WTC11 (cell line): ENCODE data around the gene CFAP206. TPM values are rescaled to one million over a fixed set of nuclear protein-coding genes. Genes with fewer than 3 reads are reported as not detected.

Experiments
- ATAC-seq: fragments of 200-7000 bp; cut with Tn5 transposase; 2 replicates; pipeline ENCODE4 v1.10.0; 2021; ENCODE audit warnings: mild to moderate bottlenecking, moderate library complexity
- CTCF ChIA-PET: fragments of 300-600 bp; sonication (Branson Sonifier 250); formaldehyde crosslinking; loops from one replicate; lab custom pipeline; 2021; ENCODE audit warnings: antibody characterized with exemption; lab: Charles Lee
- POLR2A ChIA-PET: fragments of 350-600 bp; sonication (Branson Sonifier 250); formaldehyde crosslinking; loops from one replicate; lab custom pipeline; 2021; ENCODE audit warnings: antibody characterized with exemption; lab: Charles Lee
- DNase-seq: peaks from one replicate; pipeline ENCODE4 v3.0.0; 2021; ENCODE audit warnings: low spot score
- H3K27ac Mint-ChIP-seq: 2 replicates; pipeline ENCODE4 v1.8.0; 2021; ENCODE audit warnings: mixed read lengths
- H3K27me3 Mint-ChIP-seq: 2 replicates; pipeline ENCODE4 v1.8.0; 2021; ENCODE audit warnings: low read depth, mild to moderate bottlenecking, moderate library complexity, mixed read lengths
- H3K36me3 Mint-ChIP-seq: 2 replicates; pipeline ENCODE4 v1.8.0; 2021; ENCODE audit warnings: mixed read lengths
- H3K4me1 Mint-ChIP-seq: 2 replicates; pipeline ENCODE4 v1.8.0; 2022; ENCODE audit warnings: mixed read lengths
- H3K4me3 Mint-ChIP-seq: 2 replicates; pipeline ENCODE4 v1.8.0; 2021; ENCODE audit warnings: mild to moderate bottlenecking, moderate library complexity, mixed read lengths
- H3K9me3 Mint-ChIP-seq: 2 replicates; pipeline ENCODE4 v1.8.0; 2021; ENCODE audit warnings: mixed read lengths
- ATF3 ChIP-seq: sonication (generic); formaldehyde crosslinking; conservative IDR thresholded peaks from 2 replicates; pipeline ENCODE4 v1.8.1; 2022; ENCODE audit warnings: mild to moderate bottlenecking, missing genetic modification reagents
- CREB1 ChIP-seq: sonication (generic); formaldehyde crosslinking; IDR thresholded peaks from 2 replicates; pipeline ENCODE4 v1.8.0; 2023; ENCODE audit warnings: mild to moderate bottlenecking, missing genetic modification reagents
- CREM ChIP-seq: sonication (generic); formaldehyde crosslinking; IDR thresholded peaks from 2 replicates; pipeline ENCODE4 v1.8.1; 2022; ENCODE audit warnings: mild to moderate bottlenecking, missing genetic modification reagents, moderate library complexity
- ELF4 ChIP-seq: sonication (generic); formaldehyde crosslinking; IDR thresholded peaks from 2 replicates; pipeline ENCODE4 v1.8.1; 2022; ENCODE audit warnings: low read depth, mild to moderate bottlenecking, moderate library complexity, missing genetic modification reagents
- ESRRA ChIP-seq: sonication (generic); formaldehyde crosslinking; IDR thresholded peaks from 2 replicates; pipeline ENCODE4 v1.8.1; 2022; ENCODE audit warnings: mild to moderate bottlenecking, missing genetic modification reagents, borderline replicate concordance
- ETV6 ChIP-seq: sonication (generic); formaldehyde crosslinking; IDR thresholded peaks from 2 replicates; pipeline ENCODE4 v1.8.1; 2022; ENCODE audit warnings: mild to moderate bottlenecking, missing genetic modification reagents
- FOXK1 ChIP-seq: sonication (generic); formaldehyde crosslinking; IDR thresholded peaks from 2 replicates; pipeline ENCODE4 v1.8.0; 2022; ENCODE audit warnings: mild to moderate bottlenecking, moderate library complexity, missing genetic modification reagents
- GRHL2 ChIP-seq: fragments of 250-450 bp; sonication (Bioruptor Pico); IDR thresholded peaks from 2 replicates; pipeline ENCODE4 v1.8.0; 2022; ENCODE audit warnings: mild to moderate bottlenecking, moderate library complexity; ENCODE audit not compliant: insufficient replicate concordance, severe bottlenecking
- HMGA2 ChIP-seq: fragments of 250-450 bp; sonication (Bioruptor Pico); IDR thresholded peaks from 2 replicates; pipeline ENCODE4 v1.4.0; 2021; ENCODE audit warnings: mild to moderate bottlenecking, moderate library complexity
- IRF1 ChIP-seq: sonication (generic); formaldehyde crosslinking; IDR thresholded peaks from 2 replicates; pipeline ENCODE4 v1.8.0; 2023; ENCODE audit warnings: missing genetic modification reagents
- MAX ChIP-seq: sonication (generic); formaldehyde crosslinking; IDR thresholded peaks from 2 replicates; pipeline ENCODE4 v1.8.0; 2022; ENCODE audit warnings: mild to moderate bottlenecking, missing genetic modification reagents
- NFATC4 ChIP-seq: fragments of 250-450 bp; sonication (Bioruptor Pico); IDR thresholded peaks from 2 replicates; pipeline ENCODE4 v1.9.0; 2021; ENCODE audit warnings: mild to moderate bottlenecking
- NR2C2 ChIP-seq: sonication (generic); formaldehyde crosslinking; IDR thresholded peaks from 2 replicates; pipeline ENCODE4 v1.8.0; 2022; ENCODE audit warnings: mild to moderate bottlenecking, missing genetic modification reagents
- OVOL2 ChIP-seq: fragments of 250-450 bp; sonication (Bioruptor Pico); IDR thresholded peaks from 2 replicates; pipeline ENCODE4 v1.9.0; 2021; ENCODE audit warnings: mild to moderate bottlenecking, borderline replicate concordance
- PRDM15 ChIP-seq: sonication (generic); formaldehyde crosslinking; IDR thresholded peaks from 2 replicates; pipeline ENCODE4 v1.8.0; 2022; ENCODE audit warnings: missing genetic modification reagents
- RORB ChIP-seq: fragments of 250-450 bp; sonication (Bioruptor Pico); IDR thresholded peaks from 2 replicates; pipeline ENCODE4 v1.9.0; 2021; ENCODE audit warnings: mild to moderate bottlenecking
- USF1 ChIP-seq: sonication (generic); formaldehyde crosslinking; IDR thresholded peaks from 2 replicates; pipeline ENCODE4 v1.8.0; 2022; ENCODE audit warnings: mild to moderate bottlenecking, missing genetic modification reagents
- ZBTB21 ChIP-seq: sonication (generic); formaldehyde crosslinking; IDR thresholded peaks from 2 replicates; pipeline ENCODE4 v1.8.1; 2023; ENCODE audit warnings: mild to moderate bottlenecking, missing genetic modification reagents, borderline replicate concordance
- ZBTB43 ChIP-seq: sonication (generic); formaldehyde crosslinking; IDR thresholded peaks from 2 replicates; pipeline ENCODE4 v1.8.1; 2023; ENCODE audit warnings: mild to moderate bottlenecking, missing genetic modification reagents
- ZNF416 ChIP-seq: fragments of 250-450 bp; sonication (Bioruptor Pico); IDR thresholded peaks from 2 replicates; pipeline ENCODE4 v1.9.0; 2021; ENCODE audit warnings: mild to moderate bottlenecking, inconsistent platforms
- ZNF423 ChIP-seq: fragments of 250-450 bp; sonication (Bioruptor Pico); IDR thresholded peaks from 2 replicates; pipeline ENCODE4 v2.1.2; 2022; ENCODE audit warnings: mild to moderate bottlenecking, moderate library complexity
- ZNF512 ChIP-seq: sonication (generic); formaldehyde crosslinking; IDR thresholded peaks from 2 replicates; pipeline ENCODE4 v1.8.1; 2022; ENCODE audit warnings: missing genetic modification reagents, borderline replicate concordance
- total RNA-seq: library from RNA; stranded (reverse); gene quantifications from 3 replicates; pipeline ENCODE4 v1.2.3, GENCODE V29; 2021

Gene CFAP206
- total RNA-seq, 1 experiment from 2014 or later = not detected

DNA sequence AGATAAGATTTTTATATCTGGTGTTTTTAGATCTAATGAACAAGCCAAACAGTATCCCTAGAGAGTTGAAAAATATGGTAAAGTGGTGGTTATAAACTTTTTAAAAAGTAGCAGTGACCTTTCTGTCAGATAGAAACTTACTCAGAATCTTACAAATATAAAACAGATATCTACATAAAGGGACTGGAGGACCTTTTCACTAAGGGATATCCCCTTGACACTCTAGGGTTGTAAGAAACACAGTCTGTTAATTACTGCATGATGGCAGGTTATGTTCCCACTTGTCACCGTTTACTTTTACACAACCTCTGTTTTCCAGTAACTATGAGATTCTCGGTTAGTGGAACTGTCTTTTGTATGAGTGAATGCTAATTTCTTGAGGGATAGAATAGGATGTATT is 11.5 kb downstream of the CFAP206 start (continued):
- TF ChIP-seq ZNF416 (CRISPR knock-in tag) (no peak), USF1 (no peak), ELF4 (CRISPR knock-in tag) (no peak), PRDM15 (CRISPR knock-in tag) (no peak)

- Mint-ChIP-seq H3K36me3 (no peaks in the 10 kb centered on the region), H3K4me1 (no peaks in the 10 kb centered on the region), H3K27ac (no peak overlapping the region), H3K27me3 (no peaks in the 10 kb centered on the region; the same call in 1 of the 2 replicates), H3K9me3 (no peaks in the 10 kb centered on the region), H3K4me3 (no peak overlapping the region)
- ChIA-PET POLR2A (interaction anchor here (1.4 kb wide), 1 partner anchor 12 kb away, joined by 5 read pairs; the partner anchor contains the start of gene CFAP206), CTCF (interaction anchor here (1.2 kb wide), 1 partner anchor 28 kb away, joined by 4 read pairs; no protein-coding TSS in a partner anchor)
- ATAC-seq = no peak
- TF ChIP-seq NR2C2 (CRISPR knock-in tag) (no peak), GRHL2 (CRISPR knock-in tag) (no peak), ATF3 (CRISPR knock-in tag) (no peak), HMGA2 (no peak), ZBTB21 (CRISPR knock-in tag) (no peak), IRF1 (no peak), NFATC4 (CRISPR knock-in tag) (no peak), CREB1 (CRISPR knock-in tag) (no peak), ZNF423 (CRISPR knock-in tag) (no peak), FOXK1 (CRISPR knock-in tag) (no peak), ESRRA (CRISPR knock-in tag) (no peak), OVOL2 (CRISPR knock-in tag) (no peak), MAX (CRISPR knock-in tag) (no peak), ETV6 (CRISPR knock-in tag) (no peak), RORB (CRISPR knock-in tag) (no peak), ZBTB43 (CRISPR knock-in tag) (no peak), CREM (CRISPR knock-in tag) (no peak), ZNF512 (no peak)
- DNase-seq = no peak
Observed at GRCh38 chr6:87420360-87420759, 12.6 kb downstream of the CFAP206 start.
